Neuronal stem cell (in vitro differentiated cells): ENCODE data around the gene RMI2.

Source experiments
- DNase-seq: peaks from one replicate; pipeline ENCODE4 v3.0.0-alpha.2; 2013; ENCODE audit warnings: low spot score
- H2AFZ ChIP-seq: one replicate; pipeline ENCODE4 v1.6.1; 2013; ENCODE audit warnings: mild to moderate bottlenecking, low read length, inconsistent platforms
- H2AK5ac ChIP-seq: 2 replicates; pipeline ENCODE4 v1.6.1; 2013; ENCODE audit warnings: low read depth, mild to moderate bottlenecking, inconsistent platforms, low read length, moderate library complexity, mixed read lengths
- H2BK120ac ChIP-seq: 2 replicates; pipeline ENCODE4 v1.6.1; 2013; ENCODE audit warnings: low read depth, mild to moderate bottlenecking, inconsistent platforms, low read length, moderate library complexity, mixed read lengths
- H2BK12ac ChIP-seq: one replicate; pipeline ENCODE4 v1.6.1; 2013; ENCODE audit warnings: low read length, inconsistent platforms
- H2BK15ac ChIP-seq: 2 replicates; pipeline ENCODE4 v1.6.1; 2013; ENCODE audit warnings: mild to moderate bottlenecking, low read length, inconsistent platforms, mixed read lengths
- H2BK5ac ChIP-seq: one replicate; pipeline ENCODE4 v1.6.1; 2013; ENCODE audit warnings: inconsistent platforms, mild to moderate bottlenecking, low read length, moderate library complexity
- H3K14ac ChIP-seq: one replicate; pipeline ENCODE4 v1.6.1; 2013; ENCODE audit warnings: low read length, inconsistent platforms
- H3K18ac ChIP-seq: 2 replicates; pipeline ENCODE4 v1.6.1; 2013; ENCODE audit warnings: low read length, inconsistent platforms
- H3K23ac ChIP-seq: 2 replicates; pipeline ENCODE4 v1.6.1; 2013; ENCODE audit warnings: low read depth, mild to moderate bottlenecking, mixed read lengths, low read length, inconsistent platforms; ENCODE audit not compliant: poor library complexity
- H3K27ac ChIP-seq: replicated peaks from 3 replicates; pipeline ENCODE4 v1.5.1; 2013; ENCODE audit warnings: low read length, inconsistent platforms
- H3K27me3 ChIP-seq, 3 experiments: 2 replicates each; pipeline ENCODE4 v1.6.1; 2013; ENCODE audit warnings: low read length in 3 of 3, mild to moderate bottlenecking in 2 of 3, inconsistent platforms in 1 of 3, low read depth in 1 of 3, mixed read lengths in 1 of 3, moderate library complexity in 1 of 3; ENCODE audit not compliant: control insufficient read depth in 3 of 3, insufficient read depth in 3 of 3
- H3K36me3 ChIP-seq, 2 donors: replicated peaks in 1 of 2; 2 replicates each; pipeline ENCODE4 v1.6.1; 2013; ENCODE audit warnings: low read length in 2 of 2; ENCODE audit not compliant: control insufficient read depth in 2 of 2, insufficient read depth in 2 of 2
- H3K4ac ChIP-seq: 2 replicates; pipeline ENCODE4 v1.6.1; 2013; ENCODE audit warnings: inconsistent platforms, mild to moderate bottlenecking, low read length, moderate library complexity
- H3K4me1 ChIP-seq, 2 donors: 1 replicate in 1 of 2; 2 replicates in 1 of 2; pipeline ENCODE4 v1.6.1; 2013; ENCODE audit warnings: low read length in 2 of 2, low read depth in 1 of 2; ENCODE audit not compliant: control insufficient read depth in 2 of 2, insufficient read depth in 1 of 2
- H3K4me2 ChIP-seq: one replicate; pipeline ENCODE4 v1.6.1; 2013; ENCODE audit warnings: mild to moderate bottlenecking, low read length, inconsistent platforms; ENCODE audit not compliant: insufficient read depth, poor library complexity, severe bottlenecking
- H3K4me3 ChIP-seq, 2 donors: 2 replicates each; pipeline ENCODE4 v1.5.1; 2013; ENCODE audit warnings: low read length in 2 of 2, mild to moderate bottlenecking in 2 of 2, inconsistent platforms in 1 of 2, moderate library complexity in 1 of 2
- H3K79me1 ChIP-seq: one replicate; pipeline ENCODE4 v1.6.1; 2013; ENCODE audit warnings: low read depth, mild to moderate bottlenecking, inconsistent platforms, low read length, moderate library complexity
- H3K9ac ChIP-seq: one replicate; pipeline ENCODE4 v1.6.1; 2013; ENCODE audit warnings: mild to moderate bottlenecking, low read depth, low read length, inconsistent platforms; ENCODE audit not compliant: poor library complexity
- H3K9me3 ChIP-seq, 2 donors: replicated peaks in 1 of 2; 2 replicates each; pipeline versions ENCODE3 to v1.6.1; 2013; ENCODE audit warnings: low read length in 2 of 2, mild to moderate bottlenecking in 2 of 2, inconsistent platforms in 1 of 2, low read depth in 1 of 2, mixed read lengths in 1 of 2, moderate library complexity in 1 of 2; ENCODE audit not compliant: control insufficient read depth in 2 of 2, insufficient read depth in 1 of 2
- H4K8ac ChIP-seq: one replicate; pipeline ENCODE4 v1.6.1; 2013; ENCODE audit warnings: low read depth, mild to moderate bottlenecking, inconsistent platforms, low read length, moderate library complexity
- H4K91ac ChIP-seq: one replicate; pipeline ENCODE4 v1.6.1; 2013; ENCODE audit warnings: low read length, low read depth, mild to moderate bottlenecking, inconsistent platforms; ENCODE audit not compliant: poor library complexity
- WGBS, 2 donors: extraction: QIAGEN DNeasy Blood & Tissue Kit; methylation state at CpG; one replicate each; pipeline ENCODE4 v1.1.7; 2013; ENCODE audit warnings: missing lambda C conversion rate in 2 of 2, mixed read lengths in 1 of 2; ENCODE audit not compliant: insufficient read length in 2 of 2, insufficient replicate concordance in 1 of 2; ENCODE audit errors: extremely low coverage in 2 of 2; 5-methylcytosine and 5-hydroxymethylcytosine counted together

Gene RMI2

GRCh38 chr16:11326084-11326736 lies 19.0 kb upstream of the RMI2 start:
- Histone ChIP-seq H3K18ac (peak overlapping the region; percentile 90), H2BK120ac (no peak overlapping the region), H3K4me1 (peaks cover 11 to 21% of the 10 kb centered on the region in 2 donors), H3K23ac (no peak overlapping the region), H2BK5ac (no peak overlapping the region), H3K4me2 (no peak overlapping the region), H3K9me3 (no peaks in the 10 kb centered on the region), H3K36me3 (no peaks in the 10 kb centered on the region), H3K27me3 (no peaks in the 10 kb centered on the region), H2AK5ac (no peak overlapping the region), H3K4ac (peak overlapping the region; percentile 60), H2BK15ac (peak overlapping the region; percentile 53), H4K91ac (no peak overlapping the region), H2AFZ (no peak overlapping the region), H3K27ac (no peak overlapping the region), H3K14ac (no peak overlapping the region), H4K8ac (peak overlapping the region; percentile 67), H3K9ac (no peak overlapping the region), H3K79me1 (peaks cover 2% of the 10 kb centered on the region), H2BK12ac (no peak overlapping the region), H3K4me3 (no peak overlapping the region)
- no CpG with 5 or more reads among the region's 9 CpGs for WGBS, 2 donors
- DNase-seq: no peak

- DNase-seq: no peak
- Histone ChIP-seq H3K4me1 (peaks cover 11 to 21% of the 10 kb centered on the region in 2 donors), H4K8ac (peak overlapping the region; percentile 74), H3K27ac (no peak overlapping the region), H2AFZ (no peak overlapping the region), H2AK5ac (peak overlapping the region; percentile 95), H3K36me3 (no peaks in the 10 kb centered on the region), H3K9ac (no peak overlapping the region), H2BK5ac (peak overlapping the region; percentile 44), H4K91ac (peak overlapping the region; percentile 11), H3K4me2 (no peak overlapping the region), H2BK120ac (peak overlapping the region; percentile 35), H3K4me3 (no peak overlapping the region), H3K9me3 (no peaks in the 10 kb centered on the region), H3K23ac (peak overlapping the region; percentile 81), H3K79me1 (peaks cover 2% of the 10 kb centered on the region), H3K14ac (peak overlapping the region; percentile 1), H3K27me3 (no peaks in the 10 kb centered on the region), H2BK15ac (peak overlapping the region; percentile 94), H2BK12ac (peak overlapping the region; percentile 88), H3K4ac (peak overlapping the region; percentile 19), H3K18ac (peak overlapping the region; percentile 83)
- no CpG with 5 or more reads among the region's 9 CpGs for WGBS, 2 donors
Observed at GRCh38 chr16:11326737-11327276, 18.5 kb upstream of the RMI2 start.

- H3K18ac ChIP-seq: peak overlapping the region; percentile 91
- WGBS, 2 donors: no CpG with 5 or more reads among the region's 23 CpGs
- peak overlapping the region; percentile 95 for H2AK5ac ChIP-seq
- H3K14ac ChIP-seq: peak overlapping the region; percentile 11
- no peak overlapping the region for H2AFZ ChIP-seq
- no peaks in the 10 kb centered on the region for H3K9me3 ChIP-seq
- peak overlapping the region; percentile 94 for H2BK15ac ChIP-seq
- H4K91ac ChIP-seq: peak overlapping the region; percentile 11
- H2BK12ac ChIP-seq: peak overlapping the region; percentile 91
- no peaks in the 10 kb centered on the region for H3K36me3 ChIP-seq
- peak overlapping the region; percentile 81 for H3K23ac ChIP-seq
- H2BK5ac ChIP-seq: peak overlapping the region; percentile 44
- H3K4ac ChIP-seq: peak overlapping the region; percentile 19
- no peaks in the 10 kb centered on the region for H3K27me3 ChIP-seq
- H3K4me2 ChIP-seq: no peak overlapping the region
- peaks cover 2% of the 10 kb centered on the region for H3K79me1 ChIP-seq
- no peak overlapping the region for H3K27ac ChIP-seq
- peak overlapping the region; percentile 74 for H4K8ac ChIP-seq
- H3K9ac ChIP-seq: peak overlapping the region; percentile 38
- peak overlapping the region; percentile 35 for H2BK120ac ChIP-seq
- no peak for DNase-seq
- H3K4me3 ChIP-seq: no peak overlapping the region
- peaks cover 11 to 21% of the 10 kb centered on the region in 2 donors for H3K4me1 ChIP-seq
Observed at GRCh38 chr16:11327277-11328171, 17.7 kb upstream of the RMI2 start.
